ENCODE measurements around the gene FAM89A. TPM values are rescaled to one million over a fixed set of nuclear protein-coding genes. Genes with fewer than 3 reads are reported as not detected.

The FAM89A gene
- total RNA-seq, 1 experiment from 2014 or later = 23.6 TPM

GRCh38 chr1:230979952-230980351 is 60.1 kb downstream of the FAM89A start:
- DNase-seq (ENCODE audit: low read depth, low spot score) (no peak), ATAC-seq (no peak)
- TF ChIP-seq, protein P1, sequence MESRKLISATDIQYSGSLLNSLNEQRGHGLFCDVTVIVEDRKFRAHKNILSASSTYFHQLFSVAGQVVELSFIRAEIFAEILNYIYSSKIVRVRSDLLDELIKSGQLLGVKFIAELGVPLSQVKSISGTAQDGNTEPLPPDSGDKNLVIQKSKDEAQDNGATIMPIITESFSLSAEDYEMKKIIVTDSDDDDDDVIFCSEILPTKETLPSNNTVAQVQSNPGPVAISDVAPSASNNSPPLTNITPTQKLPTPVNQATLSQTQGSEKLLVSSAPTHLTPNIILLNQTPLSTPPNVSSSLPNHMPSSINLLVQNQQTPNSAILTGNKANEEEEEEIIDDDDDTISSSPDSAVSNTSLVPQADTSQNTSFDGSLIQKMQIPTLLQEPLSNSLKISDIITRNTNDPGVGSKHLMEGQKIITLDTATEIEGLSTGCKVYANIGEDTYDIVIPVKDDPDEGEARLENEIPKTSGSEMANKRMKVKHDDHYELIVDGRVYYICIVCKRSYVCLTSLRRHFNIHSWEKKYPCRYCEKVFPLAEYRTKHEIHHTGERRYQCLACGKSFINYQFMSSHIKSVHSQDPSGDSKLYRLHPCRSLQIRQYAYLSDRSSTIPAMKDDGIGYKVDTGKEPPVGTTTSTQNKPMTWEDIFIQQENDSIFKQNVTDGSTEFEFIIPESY (IDR thresholded peaks at IDR 0.05; ENCODE audit: extremely low read depth, insufficient replicate concordance, low read length) = no peak
- TF ChIP-seq TCF7L2 (IDR thresholded peaks at IDR 0.05; ENCODE audit: borderline replicate concordance, extremely low read depth, insufficient read depth, insufficient read length) = no peak
- no peak for TF ChIP-seq YY1 (IDR thresholded peaks at IDR 0.05; ENCODE audit: extremely low read depth, insufficient replicate concordance, low read depth, low read length)
- TF ChIP-seq SP1 (IDR thresholded peaks at IDR 0.05; ENCODE audit: low read depth) = no peak
- TF ChIP-seq EZH2phosphoT487 (IDR thresholded peaks at IDR 0.05; ENCODE audit: borderline replicate concordance) = no peak
- TF ChIP-seq MAX (IDR thresholded peaks at IDR 0.05) = no peak
- TF ChIP-seq, protein P2, sequence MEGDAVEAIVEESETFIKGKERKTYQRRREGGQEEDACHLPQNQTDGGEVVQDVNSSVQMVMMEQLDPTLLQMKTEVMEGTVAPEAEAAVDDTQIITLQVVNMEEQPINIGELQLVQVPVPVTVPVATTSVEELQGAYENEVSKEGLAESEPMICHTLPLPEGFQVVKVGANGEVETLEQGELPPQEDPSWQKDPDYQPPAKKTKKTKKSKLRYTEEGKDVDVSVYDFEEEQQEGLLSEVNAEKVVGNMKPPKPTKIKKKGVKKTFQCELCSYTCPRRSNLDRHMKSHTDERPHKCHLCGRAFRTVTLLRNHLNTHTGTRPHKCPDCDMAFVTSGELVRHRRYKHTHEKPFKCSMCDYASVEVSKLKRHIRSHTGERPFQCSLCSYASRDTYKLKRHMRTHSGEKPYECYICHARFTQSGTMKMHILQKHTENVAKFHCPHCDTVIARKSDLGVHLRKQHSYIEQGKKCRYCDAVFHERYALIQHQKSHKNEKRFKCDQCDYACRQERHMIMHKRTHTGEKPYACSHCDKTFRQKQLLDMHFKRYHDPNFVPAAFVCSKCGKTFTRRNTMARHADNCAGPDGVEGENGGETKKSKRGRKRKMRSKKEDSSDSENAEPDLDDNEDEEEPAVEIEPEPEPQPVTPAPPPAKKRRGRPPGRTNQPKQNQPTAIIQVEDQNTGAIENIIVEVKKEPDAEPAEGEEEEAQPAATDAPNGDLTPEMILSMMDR (IDR thresholded peaks at IDR 0.05 in 2 of 3, conservative IDR thresholded peaks at IDR 0.05 in 1 of 3; ENCODE audit: borderline replicate concordance in 1 of 3, insufficient read depth in 1 of 3, low read depth in 2 of 3, low read length in 2 of 3) = no peak
- no peak overlapping the region for H2AFZ ChIP-seq (ENCODE audit: low read depth, low read length, poor library complexity, severe bottlenecking)
- 0 out of 4 replicates have a peak, but pooled peaks cover 0 to 2% of the 10 kb centered on the region in 2 experiments for H3K36me3 ChIP-seq (ENCODE audit: control insufficient read depth in 1 of 2, insufficient read depth in 2 of 2, low read length in 2 of 2)
- ChIA-PET CTCF (no interaction called here), POLR2A (no interaction called here), RAD21 (ENCODE audit: low non-redundant PET in 1 of 2, low total read pairs in 2 of 2, uncharacterized antibody in 2 of 2, unreplicated experiment in 2 of 2) (no interaction called here)
- H4K20me1 ChIP-seq (ENCODE audit: insufficient read depth) = no peaks in the 10 kb centered on the region
- H3K4me3 ChIP-seq (replicated peaks in 1 of 2; ENCODE audit: low read depth in 1 of 2, low read length in 2 of 2) = peak overlapping the region; percentile 87 to 88
- intact Hi-C loops (cut with micrococcal nuclease) = loop anchor here (1.0 to 5.0 kb wide), 5 partner anchors 182 to 547 kb away; partner anchors contain the start of genes COG2 and TSNAX
- peak overlapping the region; percentile 67 for H3K9ac ChIP-seq (ENCODE audit: low read length)
- H3K27ac ChIP-seq (ENCODE audit: low read depth, low read length) = no peak overlapping the region; the same call in 1 of the 2 replicates
- peaks cover 35% of the 10 kb centered on the region for H3K79me2 ChIP-seq (ENCODE audit: insufficient read depth, low read length)
- H3K4me2 ChIP-seq (ENCODE audit: low read length) = peak overlapping the region; percentile 75
- BruUV-seq (replicated peaks) = no TSS peak
- peaks cover 7 to 13% of the 10 kb centered on the region in 2 experiments; a peak in 2 of 4 replicates for H3K4me1 ChIP-seq (ENCODE audit: control insufficient read depth in 1 of 2, insufficient read depth in 2 of 2, low read length in 2 of 2)
- H3K9me3 ChIP-seq (ENCODE audit: control insufficient read depth in 1 of 2, insufficient read depth in 1 of 2, low read depth in 1 of 2, low read length in 2 of 2) = no peaks in the 10 kb centered on the region
- H3K27me3 ChIP-seq (ENCODE audit: insufficient read depth, low read length) = no peaks in the 10 kb centered on the region
- no peaks in the 10 kb centered on the region for H3K9me2 ChIP-seq (ENCODE audit: insufficient read depth)

Measured in HCT116 (cell line).